Mammary epithelial cell (primary cell): ENCODE results near the gene PLXNB3.

Experiments
- CTCF ChIP-seq, 2 donors: IDR thresholded peaks in 1 of 2; conservative IDR thresholded peaks in 1 of 2; 2 replicates each; pipeline ENCODE4 v1.5.1; 2011 to 2012; ENCODE audit warnings: inconsistent platforms in 2 of 2, low read length in 2 of 2, mild to moderate bottlenecking in 2 of 2, control low read depth in 1 of 2, low read depth in 1 of 2; ENCODE audit not compliant: insufficient read depth in 1 of 2; ENCODE audit errors: extremely low read depth in 1 of 2
- EZH2 ChIP-seq: IDR thresholded peaks from 2 replicates; pipeline ENCODE4 v1.6.1; 2012; ENCODE audit warnings: low read length, inconsistent platforms, borderline replicate concordance

- TF ChIP-seq CTCF (conservative IDR thresholded peaks at IDR 0.05 in 1 of 2, IDR thresholded peaks at IDR 0.05 in 1 of 2; ENCODE audit: extremely low read depth in 1 of 2, insufficient read depth in 1 of 2, low read depth in 1 of 2, low read length in 2 of 2): peak; percentile 2 to 36
- no peak for TF ChIP-seq EZH2
Observed at GRCh38 chrX:153744210-153745066, 19.6 kb upstream of the PLXNB3 start.
